Thyroid gland (tissue), 4 donors: ENCODE results near the gene ENPP3. TPM values are rescaled to one million over a fixed set of nuclear protein-coding genes. Genes with fewer than 3 reads are reported as not detected.

ENCODE experiments used
- DNase-seq, 2 donors: peaks; one replicate each; pipeline ENCODE4 v3.0.0-alpha.2; 2019
- H3K27ac ChIP-seq, 3 donors: fragments of 200-600 bp; sonication (generic); 1 replicate in 2 of 3; 2 replicates in 1 of 3; pipeline ENCODE4 v1.5.1; 2016 to 2019; ENCODE audit warnings: mild to moderate bottlenecking in 1 of 3, moderate library complexity in 1 of 3
- H3K27me3 ChIP-seq: fragments of 200-600 bp; sonication (generic); one replicate; pipeline ENCODE4 v1.5.1; 2019
- H3K36me3 ChIP-seq, 2 donors: fragments of 200-600 bp; sonication (generic); one replicate each; pipeline ENCODE4 v1.5.1; 2016 to 2019
- H3K4me1 ChIP-seq, 2 donors: fragments of 200-600 bp; sonication (generic); one replicate each; pipeline ENCODE4 v1.5.1; 2017 to 2019
- H3K4me3 ChIP-seq, 3 donors: fragments of 200-600 bp; sonication (generic); replicated peaks in 1 of 3; 1 replicate in 2 of 3; 2 replicates in 1 of 3; pipeline ENCODE4 v1.5.1; 2016; ENCODE audit warnings: mild to moderate bottlenecking in 1 of 3
- H3K9me3 ChIP-seq: fragments of 200-600 bp; sonication (generic); one replicate; pipeline ENCODE4 v1.5.1; 2017
- POLR2A ChIP-seq, 2 donors: fragments of 450-650 bp; IDR thresholded peaks; one replicate each; pipeline ENCODE4 v1.6.1; 2017; ENCODE audit warnings: antibody characterized with exemption in 2 of 2, mild to moderate bottlenecking in 2 of 2, moderate library complexity in 1 of 2
- WGBS, 2 donors: methylation state at CpG; one replicate each; pipeline ENCODE4 v1.1.5; 2017; 5-methylcytosine and 5-hydroxymethylcytosine counted together
- intact Hi-C: fragments of 100-400 bp; cut with DNase I; formaldehyde crosslinking; loops from one replicate; pipeline ENCODE4 v1.15.1; 2023
- total RNA-seq, 4 donors: library from RNA; depleted of rRNA; stranded (reverse); fragments of >200 nt; gene quantifications; one replicate each; pipeline ENCODE4 v1.2.3, GENCODE V29; 2016
- TF ChIP-seq, protein P1 (sequence below), 6 experiments: fragments of 200-600 bp in 3 of 6; fragments of 450-650 bp in 3 of 6; sonication (generic) in 3 of 6; IDR thresholded peaks; one replicate each; pipeline ENCODE4 v1.5.1; 2016 to 2019; ENCODE audit warnings: antibody characterized with exemption in 6 of 6, mild to moderate bottlenecking in 2 of 6, inconsistent platforms in 1 of 6, moderate library complexity in 1 of 6

The ENPP3 gene
- total RNA-seq, 4 donors from 2014 or later, result 0.29 to 2.1 (median 0.85) TPM

DNA sequence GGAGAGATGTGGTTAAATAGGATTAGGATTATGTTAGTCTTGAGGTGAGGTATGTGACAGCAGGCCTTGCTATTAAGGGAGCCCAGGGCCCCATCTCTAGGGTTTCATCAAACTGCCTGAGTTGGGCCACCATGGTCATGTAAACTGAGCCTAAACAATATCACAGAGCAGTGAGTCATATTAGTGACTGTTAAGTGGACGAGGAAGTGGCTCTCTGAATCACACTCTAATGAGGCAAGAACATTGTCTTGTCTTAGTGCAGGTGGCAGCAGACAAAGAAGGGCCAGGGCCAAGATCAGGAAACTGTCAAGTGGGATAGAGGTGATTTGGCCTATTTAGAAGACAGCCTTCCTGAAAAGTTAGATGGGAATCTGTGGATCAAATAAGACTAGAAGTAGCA lies 23.1 kb downstream of the ENPP3 start:
- H3K4me3 ChIP-seq, result no peak overlapping the region
- DNase-seq, result no peak
- H3K27ac ChIP-seq, result no peak overlapping the region
- no peaks in the 10 kb centered on the region for H3K9me3 ChIP-seq
- intact Hi-C loops, result no loop called here
- no peaks in the 10 kb centered on the region for H3K36me3 ChIP-seq
- 63 to 69% methylated on average over 1 of the region's 1 CpG for WGBS, 2 donors
- no peaks in the 10 kb centered on the region for H3K4me1 ChIP-seq
- no peaks in the 10 kb centered on the region for H3K27me3 ChIP-seq
- no peak for TF ChIP-seq POLR2A (IDR thresholded peaks at IDR 0.05)
- TF ChIP-seq, protein P1, sequence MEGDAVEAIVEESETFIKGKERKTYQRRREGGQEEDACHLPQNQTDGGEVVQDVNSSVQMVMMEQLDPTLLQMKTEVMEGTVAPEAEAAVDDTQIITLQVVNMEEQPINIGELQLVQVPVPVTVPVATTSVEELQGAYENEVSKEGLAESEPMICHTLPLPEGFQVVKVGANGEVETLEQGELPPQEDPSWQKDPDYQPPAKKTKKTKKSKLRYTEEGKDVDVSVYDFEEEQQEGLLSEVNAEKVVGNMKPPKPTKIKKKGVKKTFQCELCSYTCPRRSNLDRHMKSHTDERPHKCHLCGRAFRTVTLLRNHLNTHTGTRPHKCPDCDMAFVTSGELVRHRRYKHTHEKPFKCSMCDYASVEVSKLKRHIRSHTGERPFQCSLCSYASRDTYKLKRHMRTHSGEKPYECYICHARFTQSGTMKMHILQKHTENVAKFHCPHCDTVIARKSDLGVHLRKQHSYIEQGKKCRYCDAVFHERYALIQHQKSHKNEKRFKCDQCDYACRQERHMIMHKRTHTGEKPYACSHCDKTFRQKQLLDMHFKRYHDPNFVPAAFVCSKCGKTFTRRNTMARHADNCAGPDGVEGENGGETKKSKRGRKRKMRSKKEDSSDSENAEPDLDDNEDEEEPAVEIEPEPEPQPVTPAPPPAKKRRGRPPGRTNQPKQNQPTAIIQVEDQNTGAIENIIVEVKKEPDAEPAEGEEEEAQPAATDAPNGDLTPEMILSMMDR (IDR thresholded peaks at IDR 0.05), result no peak

DNA sequence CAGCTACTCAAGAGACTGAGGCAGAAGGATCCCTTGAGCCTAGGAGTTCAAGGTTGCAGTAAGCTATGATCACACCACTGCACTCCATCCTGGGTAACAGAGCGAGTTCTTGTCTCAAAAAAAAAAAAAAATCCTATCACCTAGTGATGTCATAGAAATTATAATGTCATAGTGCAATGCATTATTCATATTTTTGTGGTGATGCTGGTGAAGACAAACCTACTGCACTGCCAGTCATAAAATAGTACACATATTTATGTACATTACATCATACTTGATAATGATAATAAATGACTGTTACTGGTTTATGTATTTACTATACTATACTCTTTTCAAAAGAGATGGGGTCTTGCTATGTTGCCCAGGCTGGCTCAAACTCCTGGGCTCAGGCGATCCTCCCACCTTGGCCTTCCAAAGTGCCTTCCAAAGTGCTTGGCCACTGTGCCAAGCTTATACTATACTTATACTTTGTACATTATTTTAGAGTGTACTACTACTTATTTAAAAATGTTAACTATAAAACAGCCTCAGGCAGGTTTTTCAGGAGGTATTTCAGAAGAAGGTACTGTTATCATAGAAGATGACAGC lies 26.6 kb downstream of the ENPP3 start:
- TF ChIP-seq POLR2A (IDR thresholded peaks at IDR 0.05), result no peak
- TF ChIP-seq, protein P1 (IDR thresholded peaks at IDR 0.05), result no peak
- no peak for DNase-seq
- Histone ChIP-seq H3K9me3 (no peaks in the 10 kb centered on the region), H3K36me3 (no peaks in the 10 kb centered on the region), H3K27me3 (no peaks in the 10 kb centered on the region), H3K4me1 (no peaks in the 10 kb centered on the region), H3K4me3 (no peak overlapping the region), H3K27ac (no peak overlapping the region)
- intact Hi-C loops, result no loop called here
- WGBS, 2 donors, result 93% methylated on average over 2 of the region's 2 CpGs

DNA sequence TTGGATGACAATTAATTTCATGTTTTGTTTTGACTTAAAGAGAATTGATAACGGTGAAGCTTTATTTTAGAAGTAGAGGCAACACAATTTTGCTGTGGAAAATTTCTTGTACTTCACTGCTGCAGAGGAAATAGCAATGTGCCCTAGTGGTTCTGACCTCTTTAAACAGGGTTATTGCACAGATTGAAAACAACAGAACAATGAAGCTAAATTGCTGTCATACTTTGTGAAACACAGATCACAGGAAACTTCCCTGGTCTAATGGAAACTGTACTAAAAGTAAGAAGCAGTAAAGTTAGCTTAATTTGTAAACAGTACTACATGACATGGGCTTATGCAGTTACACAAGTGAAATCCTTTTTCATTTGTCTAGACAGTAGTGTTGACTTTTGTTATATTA lies 32.8 kb downstream of the ENPP3 start:
- H3K9me3 ChIP-seq, result no peaks in the 10 kb centered on the region
- no peaks in the 10 kb centered on the region for H3K4me1 ChIP-seq
- no peaks in the 10 kb centered on the region for H3K36me3 ChIP-seq
- no peak overlapping the region for H3K27ac ChIP-seq
- intact Hi-C loops, result no loop called here
- TF ChIP-seq, protein P1 (IDR thresholded peaks at IDR 0.05), result no peak
- no peak for TF ChIP-seq POLR2A (IDR thresholded peaks at IDR 0.05)
- WGBS, 2 donors, result 68 to 73% methylated on average over 1 of the region's 1 CpG
- H3K27me3 ChIP-seq, result no peaks in the 10 kb centered on the region
- no peak for DNase-seq
- no peak overlapping the region for H3K4me3 ChIP-seq

DNA sequence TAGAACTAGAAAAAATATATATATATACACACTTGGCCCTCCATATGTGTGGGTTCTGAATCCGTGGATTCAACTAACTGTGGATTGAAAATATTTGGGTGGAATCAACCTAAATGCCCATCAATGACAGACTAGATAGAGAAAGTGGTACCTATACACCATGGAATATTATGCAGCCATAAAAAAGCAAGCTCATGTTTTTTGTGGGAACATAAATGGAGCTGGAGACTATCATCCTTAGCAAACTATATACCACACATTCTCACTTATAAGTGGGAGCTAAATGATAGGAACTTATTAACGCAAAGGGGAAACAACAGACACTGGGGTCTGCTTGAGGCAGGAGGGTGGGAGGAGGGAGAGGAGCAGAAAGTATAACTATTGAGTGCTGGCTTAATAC lies 36.1 kb downstream of the ENPP3 start:
- no peaks in the 10 kb centered on the region for H3K36me3 ChIP-seq
- TF ChIP-seq, protein P1 (IDR thresholded peaks at IDR 0.05), result no peak
- TF ChIP-seq POLR2A (IDR thresholded peaks at IDR 0.05), result no peak
- no peaks in the 10 kb centered on the region for H3K4me1 ChIP-seq
- no peak overlapping the region for H3K27ac ChIP-seq
- DNase-seq, result no peak
- H3K4me3 ChIP-seq, result no peak overlapping the region
- H3K9me3 ChIP-seq, result no peaks in the 10 kb centered on the region
- intact Hi-C loops, result no loop called here
- 94 to 95% methylated on average over 2 of the region's 2 CpGs for WGBS, 2 donors
- H3K27me3 ChIP-seq, result no peaks in the 10 kb centered on the region

DNA sequence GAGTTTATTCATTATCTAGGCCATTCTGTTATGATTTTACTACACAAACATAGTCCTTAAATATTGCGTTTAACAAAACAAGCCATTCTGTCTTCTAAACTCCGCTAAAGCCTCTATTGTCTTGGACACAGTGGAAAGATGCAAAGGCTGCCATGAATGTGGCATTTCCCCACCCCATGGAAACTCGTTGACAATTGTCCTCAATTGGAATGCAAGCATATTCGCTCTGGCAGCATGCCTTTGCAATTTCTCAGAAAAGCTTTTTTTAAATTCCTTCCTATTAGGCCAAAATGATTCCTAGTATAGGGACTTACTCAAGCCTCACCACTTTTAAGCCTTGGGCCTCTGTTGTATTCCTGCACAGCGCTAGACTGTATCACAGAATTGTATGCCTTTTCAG lies 41.3 kb downstream of the ENPP3 start:
- TF ChIP-seq, protein P1 (IDR thresholded peaks at IDR 0.05), result no peak
- TF ChIP-seq POLR2A (IDR thresholded peaks at IDR 0.05), result no peak
- 82 to 86% methylated on average over 5 of the region's 5 CpGs for WGBS, 2 donors
- H3K4me1 ChIP-seq, result no peaks in the 10 kb centered on the region
- DNase-seq, result no peak
- H3K4me3 ChIP-seq, result no peak overlapping the region
- no peaks in the 10 kb centered on the region for H3K27me3 ChIP-seq
- intact Hi-C loops, result no loop called here
- no peaks in the 10 kb centered on the region for H3K36me3 ChIP-seq
- H3K9me3 ChIP-seq, result no peaks in the 10 kb centered on the region
- no peak overlapping the region for H3K27ac ChIP-seq
